Measurements from ENCODE around the gene CACNA1C.

CACNA1C gene

DNA sequence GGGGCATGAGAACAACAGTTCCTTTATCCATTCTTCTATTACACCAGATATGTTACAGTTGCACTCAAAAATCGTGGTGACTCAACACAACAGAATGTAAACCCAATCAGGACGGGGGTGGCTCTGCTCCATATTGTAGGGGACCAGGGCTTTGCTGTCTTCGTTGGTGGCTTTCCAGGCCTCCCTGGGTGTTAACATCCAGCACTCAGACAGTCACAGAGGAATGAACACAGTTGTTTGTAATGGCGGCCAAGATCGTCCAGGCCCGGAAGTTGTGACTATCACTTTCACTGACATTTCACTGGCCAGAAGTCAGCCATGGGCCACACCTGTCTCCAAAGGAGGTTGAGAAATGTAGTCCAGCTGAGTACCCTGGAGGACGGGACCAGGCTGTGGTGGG is 204.1 kb downstream of the CACNA1C start:
- Histone ChIP-seq H3K27me3 (ENCODE audit: control insufficient read depth in 1 of 2, insufficient read depth in 2 of 2, low read length in 2 of 2) (no peaks in the 10 kb centered on the region), H3K4me3 (ENCODE audit: low read depth in 1 of 2, low read length in 2 of 2) (no peak overlapping the region), H3K4me1 (ENCODE audit: control insufficient read depth in 1 of 2, insufficient read depth in 2 of 2, low read length in 2 of 2) (no peaks in the 10 kb centered on the region), H3K9ac (ENCODE audit: low read depth in 1 of 2, low read length in 2 of 2) (no peak overlapping the region), H3K9me3 (ENCODE audit: control insufficient read depth in 1 of 2, low read length in 2 of 2) (peaks cover 0 to 4% of the 10 kb centered on the region in 2 donors), H3K27ac (ENCODE audit: low read depth, low read length) (no peak overlapping the region), H3K36me3 (ENCODE audit: control insufficient read depth in 1 of 2, insufficient read depth in 2 of 2, low read length in 2 of 2) (no peaks in the 10 kb centered on the region)

DNA sequence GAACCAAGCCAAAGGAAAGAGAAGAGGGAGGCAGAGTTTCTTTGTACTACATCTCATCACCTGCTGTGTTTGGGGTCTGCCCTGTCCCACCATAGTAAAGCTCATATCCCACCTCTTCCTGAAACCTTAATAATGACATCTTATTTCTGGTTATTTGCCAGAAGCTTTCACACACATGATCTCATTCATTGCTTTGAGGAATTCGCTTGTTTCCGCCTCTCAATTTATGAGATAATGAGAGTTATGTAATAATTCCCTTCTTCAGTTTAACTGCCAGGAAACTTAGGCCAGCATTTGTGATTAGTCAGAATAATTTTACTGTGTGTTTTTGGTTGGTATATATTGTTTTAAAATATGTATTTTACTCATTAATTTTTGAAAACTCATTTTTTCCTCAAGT is 205.2 kb downstream of the CACNA1C start:
- no peak overlapping the region for H3K9ac ChIP-seq (ENCODE audit: low read depth in 1 of 2, low read length in 2 of 2)
- H3K27ac ChIP-seq (ENCODE audit: low read depth, low read length), result no peak overlapping the region
- no peak overlapping the region for H3K4me3 ChIP-seq (ENCODE audit: low read depth in 1 of 2, low read length in 2 of 2)
- H3K9me3 ChIP-seq (ENCODE audit: control insufficient read depth in 1 of 2, low read length in 2 of 2), result peaks cover 0 to 4% of the 10 kb centered on the region in 2 donors
- H3K4me1 ChIP-seq (ENCODE audit: control insufficient read depth in 1 of 2, insufficient read depth in 2 of 2, low read length in 2 of 2), result no peaks in the 10 kb centered on the region
- no peaks in the 10 kb centered on the region for H3K27me3 ChIP-seq (ENCODE audit: control insufficient read depth in 1 of 2, insufficient read depth in 2 of 2, low read length in 2 of 2)
- H3K36me3 ChIP-seq (ENCODE audit: control insufficient read depth in 1 of 2, insufficient read depth in 2 of 2, low read length in 2 of 2), result no peaks in the 10 kb centered on the region

DNA sequence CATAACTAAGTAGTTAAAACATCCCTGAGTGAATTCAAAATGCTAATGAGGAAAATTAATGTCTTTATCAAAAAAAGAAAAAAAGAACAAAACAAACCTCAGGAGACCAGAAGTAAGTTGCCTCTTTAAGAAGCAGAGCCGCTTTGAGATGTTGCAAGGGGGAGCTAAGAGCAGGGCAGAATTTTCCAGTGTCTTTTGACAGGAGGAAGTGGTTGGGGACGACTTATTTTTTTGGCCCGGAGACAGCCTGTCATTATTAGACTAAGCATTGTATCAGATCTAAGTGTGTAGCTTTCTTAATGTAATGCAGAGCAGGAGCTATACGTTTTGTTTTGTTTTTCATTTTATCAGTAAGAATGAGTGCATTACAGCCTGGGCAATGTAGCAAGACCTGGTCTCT is 206.6 kb downstream of the CACNA1C start:
- Histone ChIP-seq H3K4me1 (ENCODE audit: control insufficient read depth in 1 of 2, insufficient read depth in 2 of 2, low read length in 2 of 2) (no peaks in the 10 kb centered on the region), H3K27ac (ENCODE audit: low read depth, low read length) (no peak overlapping the region)

DNA sequence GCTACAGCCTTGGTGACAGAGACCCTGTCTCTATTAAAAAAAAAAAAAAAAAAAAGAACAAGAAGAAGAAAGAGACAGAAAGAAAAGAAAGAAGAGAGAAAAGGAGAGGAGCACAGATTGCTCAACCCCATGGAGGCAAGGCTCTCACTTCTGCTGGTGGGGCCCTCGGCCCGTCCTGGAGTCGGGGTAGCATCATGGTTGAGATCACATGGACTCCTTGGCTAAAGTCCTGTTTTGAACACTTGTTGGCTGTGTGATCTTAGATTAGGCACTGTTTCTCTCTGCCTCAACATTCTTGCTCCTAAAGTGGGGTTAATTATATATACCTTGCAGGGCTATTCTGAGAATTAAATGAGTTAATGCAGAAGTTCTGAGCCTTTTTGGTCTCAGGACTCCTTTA is 207.7 kb downstream of the CACNA1C start:
- Histone ChIP-seq H3K4me1 (ENCODE audit: control insufficient read depth in 1 of 2, insufficient read depth in 2 of 2, low read length in 2 of 2) (peaks cover 0 to 3% of the 10 kb centered on the region in 2 donors), H3K27me3 (ENCODE audit: control insufficient read depth in 1 of 2, insufficient read depth in 2 of 2, low read length in 2 of 2) (no peaks in the 10 kb centered on the region), H3K36me3 (ENCODE audit: control insufficient read depth in 1 of 2, insufficient read depth in 2 of 2, low read length in 2 of 2) (no peaks in the 10 kb centered on the region), H3K9ac (ENCODE audit: low read depth in 1 of 2, low read length in 2 of 2) (no peak overlapping the region), H3K9me3 (ENCODE audit: control insufficient read depth in 1 of 2, low read length in 2 of 2) (peaks cover 0 to 4% of the 10 kb centered on the region in 2 donors), H3K4me3 (ENCODE audit: low read depth in 1 of 2, low read length in 2 of 2) (no peak overlapping the region), H3K27ac (ENCODE audit: low read depth, low read length) (no peak overlapping the region)

More for the DNA sequence above, 206.6 kb downstream of the CACNA1C start:
- H3K9ac ChIP-seq (ENCODE audit: low read depth in 1 of 2, low read length in 2 of 2), result no peak overlapping the region
- no peaks in the 10 kb centered on the region for H3K36me3 ChIP-seq (ENCODE audit: control insufficient read depth in 1 of 2, insufficient read depth in 2 of 2, low read length in 2 of 2)
- no peak overlapping the region for H3K4me3 ChIP-seq (ENCODE audit: low read depth in 1 of 2, low read length in 2 of 2)
- H3K27me3 ChIP-seq (ENCODE audit: control insufficient read depth in 1 of 2, insufficient read depth in 2 of 2, low read length in 2 of 2), result no peaks in the 10 kb centered on the region
- H3K9me3 ChIP-seq (ENCODE audit: control insufficient read depth in 1 of 2, low read length in 2 of 2), result peaks cover 0 to 4% of the 10 kb centered on the region in 2 donors

DNA sequence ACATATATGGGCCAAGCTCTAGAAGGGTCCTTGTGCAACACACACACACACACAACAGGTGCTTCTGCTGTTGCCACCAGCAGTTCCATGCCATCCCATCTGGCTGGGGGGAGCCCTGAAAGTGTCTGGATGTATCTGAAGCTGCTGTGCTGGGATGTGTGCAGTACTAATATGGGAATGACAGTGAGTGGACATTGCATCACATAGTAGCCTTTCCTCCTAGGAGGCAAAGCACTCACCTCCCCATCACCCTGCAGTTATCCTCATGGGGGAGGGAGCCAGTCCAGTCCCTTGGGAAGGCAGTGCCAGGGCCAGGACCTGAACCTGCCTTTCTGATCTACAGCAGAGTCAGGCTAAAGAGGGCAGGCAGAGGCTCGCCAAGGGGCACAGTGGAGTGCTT is 208.9 kb downstream of the CACNA1C start:
- Histone ChIP-seq H3K4me1 (ENCODE audit: control insufficient read depth in 1 of 2, insufficient read depth in 2 of 2, low read length in 2 of 2) (peaks cover 0 to 8% of the 10 kb centered on the region in 2 donors), H3K4me3 (ENCODE audit: low read depth in 1 of 2, low read length in 2 of 2) (no peak overlapping the region), H3K36me3 (ENCODE audit: control insufficient read depth in 1 of 2, insufficient read depth in 2 of 2, low read length in 2 of 2) (no peaks in the 10 kb centered on the region), H3K9me3 (ENCODE audit: control insufficient read depth in 1 of 2, low read length in 2 of 2) (no peaks in the 10 kb centered on the region), H3K27me3 (ENCODE audit: control insufficient read depth in 1 of 2, insufficient read depth in 2 of 2, low read length in 2 of 2) (no peaks in the 10 kb centered on the region), H3K27ac (ENCODE audit: low read depth, low read length) (no peak overlapping the region), H3K9ac (ENCODE audit: low read depth in 1 of 2, low read length in 2 of 2) (no peak overlapping the region)

DNA sequence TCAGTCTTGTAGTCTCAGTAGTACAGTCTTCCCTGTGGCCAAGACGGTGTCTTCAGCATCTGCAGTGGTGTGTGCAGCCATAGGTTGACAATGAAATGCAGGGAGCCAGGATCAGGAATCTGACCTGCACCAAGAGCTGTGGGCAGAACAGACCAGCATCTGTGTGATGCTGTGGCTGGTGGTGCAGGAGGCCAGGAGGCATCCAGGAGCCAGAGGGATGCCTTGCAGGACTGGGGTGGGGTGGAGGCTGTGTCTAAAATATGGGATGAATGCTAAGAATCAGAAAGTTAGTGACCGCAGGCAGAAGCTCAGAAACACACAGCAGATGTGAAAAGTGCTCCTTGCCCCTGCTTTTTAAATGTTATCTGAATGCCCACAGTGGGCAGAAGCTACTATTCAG is 209.7 kb downstream of the CACNA1C start:
- Histone ChIP-seq H3K9ac (ENCODE audit: low read depth in 1 of 2, low read length in 2 of 2) (no peak overlapping the region), H3K4me1 (ENCODE audit: control insufficient read depth in 1 of 2, insufficient read depth in 2 of 2, low read length in 2 of 2) (peaks cover 3 to 15% of the 10 kb centered on the region in 2 donors), H3K4me3 (ENCODE audit: low read depth in 1 of 2, low read length in 2 of 2) (no peak overlapping the region), H3K27ac (ENCODE audit: low read depth, low read length) (no peak overlapping the region), H3K36me3 (ENCODE audit: control insufficient read depth in 1 of 2, insufficient read depth in 2 of 2, low read length in 2 of 2) (no peaks in the 10 kb centered on the region), H3K27me3 (ENCODE audit: control insufficient read depth in 1 of 2, insufficient read depth in 2 of 2, low read length in 2 of 2) (no peaks in the 10 kb centered on the region), H3K9me3 (ENCODE audit: control insufficient read depth in 1 of 2, low read length in 2 of 2) (no peaks in the 10 kb centered on the region)

DNA sequence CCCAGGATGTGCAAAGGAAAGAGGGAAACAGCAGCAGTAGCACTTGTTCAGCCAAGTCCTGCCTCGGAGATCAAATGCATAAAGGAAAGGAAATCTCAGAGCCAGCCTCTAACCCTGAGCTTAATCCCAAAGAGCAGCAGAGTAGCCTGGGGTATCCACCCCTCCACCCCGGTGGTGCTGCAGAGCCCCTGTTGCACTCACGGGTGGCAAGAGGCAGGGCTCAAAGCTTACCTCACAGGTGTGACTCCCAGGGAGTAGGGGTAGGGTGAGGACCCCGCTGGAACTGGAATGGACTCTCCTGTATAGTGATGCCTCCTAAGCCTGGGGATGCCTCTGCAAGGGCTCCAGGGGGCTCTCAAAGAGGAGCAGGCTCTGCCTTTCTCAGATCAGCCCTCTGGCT is 211.1 kb downstream of the CACNA1C start:
- Histone ChIP-seq H3K9me3 (ENCODE audit: control insufficient read depth in 1 of 2, low read length in 2 of 2) (no peaks in the 10 kb centered on the region), H3K36me3 (ENCODE audit: control insufficient read depth in 1 of 2, insufficient read depth in 2 of 2, low read length in 2 of 2) (no peaks in the 10 kb centered on the region), H3K4me3 (ENCODE audit: low read depth in 1 of 2, low read length in 2 of 2) (no peak overlapping the region), H3K9ac (ENCODE audit: low read depth in 1 of 2, low read length in 2 of 2) (no peak overlapping the region), H3K27me3 (ENCODE audit: control insufficient read depth in 1 of 2, insufficient read depth in 2 of 2, low read length in 2 of 2) (no peaks in the 10 kb centered on the region), H3K27ac (ENCODE audit: low read depth, low read length) (no peak overlapping the region), H3K4me1 (ENCODE audit: control insufficient read depth in 1 of 2, insufficient read depth in 2 of 2, low read length in 2 of 2) (peaks cover 7 to 18% of the 10 kb centered on the region in 2 donors)

DNA sequence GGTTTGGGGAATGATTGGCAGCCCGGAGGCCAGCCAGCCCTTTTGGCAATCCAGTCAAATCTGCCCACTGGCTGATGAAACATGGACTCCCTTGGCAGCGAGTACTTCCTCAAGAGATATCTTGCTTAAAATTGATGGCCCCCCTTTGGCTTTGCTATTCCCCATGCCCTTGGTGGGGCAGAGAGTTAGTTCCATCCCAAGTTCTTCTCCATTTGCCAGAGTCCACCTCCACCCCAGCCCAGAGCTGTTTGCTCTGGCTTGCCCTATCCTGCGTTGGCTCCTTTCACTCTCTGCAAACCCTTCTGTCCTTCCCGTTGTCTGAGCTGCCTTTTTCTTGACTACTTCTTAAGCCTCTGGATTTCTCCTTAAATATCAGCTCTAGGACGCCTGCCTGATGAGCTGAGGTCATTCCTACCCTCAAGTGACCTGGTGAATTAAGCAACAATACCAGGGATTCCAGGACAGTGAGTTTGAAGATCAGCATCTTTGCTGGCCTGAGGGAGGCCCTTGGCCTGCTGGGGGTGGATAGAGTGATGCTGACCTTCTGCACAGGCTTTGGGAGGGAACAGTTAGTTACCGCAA is 212.0 kb downstream of the CACNA1C start:
- Histone ChIP-seq H3K9ac (ENCODE audit: low read depth in 1 of 2, low read length in 2 of 2) (no peak overlapping the region), H3K27me3 (ENCODE audit: control insufficient read depth in 1 of 2, insufficient read depth in 2 of 2, low read length in 2 of 2) (no peaks in the 10 kb centered on the region), H3K27ac (ENCODE audit: low read depth, low read length) (no peak overlapping the region), H3K4me3 (ENCODE audit: low read depth in 1 of 2, low read length in 2 of 2) (no peak overlapping the region), H3K4me1 (ENCODE audit: control insufficient read depth in 1 of 2, insufficient read depth in 2 of 2, low read length in 2 of 2) (peaks cover 7 to 18% of the 10 kb centered on the region in 2 donors), H3K36me3 (ENCODE audit: control insufficient read depth in 1 of 2, insufficient read depth in 2 of 2, low read length in 2 of 2) (no peaks in the 10 kb centered on the region), H3K9me3 (ENCODE audit: control insufficient read depth in 1 of 2, low read length in 2 of 2) (no peaks in the 10 kb centered on the region)

DNA sequence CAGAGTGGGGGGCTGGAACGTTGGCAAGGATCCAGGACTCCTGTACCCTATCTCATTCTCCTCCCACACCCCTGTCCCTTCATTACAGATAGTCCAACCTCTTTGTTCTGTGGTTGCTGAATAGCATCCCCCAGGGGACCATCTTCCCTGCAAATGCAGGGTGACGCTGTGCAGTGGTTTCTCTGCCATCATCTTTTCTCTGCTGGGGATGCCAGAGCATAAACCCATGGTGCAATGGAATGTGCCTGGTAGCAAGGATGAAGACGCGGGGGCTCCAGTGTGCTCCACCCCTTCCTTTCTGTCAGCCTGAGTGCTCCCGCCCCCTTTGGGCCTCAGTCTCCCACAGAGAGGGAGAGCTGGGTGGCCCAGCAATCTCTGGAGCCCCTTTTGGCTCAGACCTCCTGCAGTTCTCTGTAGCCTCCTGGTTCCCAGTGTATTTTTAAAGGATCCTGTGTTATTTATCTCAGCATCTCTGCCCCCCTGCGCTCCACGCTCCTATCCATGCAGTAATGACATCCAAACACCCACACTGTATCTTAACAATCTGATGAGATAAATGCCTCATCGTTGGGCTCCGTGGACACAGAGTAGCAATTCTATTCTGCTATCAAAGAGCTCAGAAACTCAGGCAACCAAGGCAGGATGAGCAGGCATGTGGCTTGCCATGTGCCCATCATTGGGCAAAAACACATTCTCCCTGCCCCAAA is 212.8 kb downstream of the CACNA1C start:
- H3K9ac ChIP-seq (ENCODE audit: low read depth in 1 of 2, low read length in 2 of 2), result no peak overlapping the region
- peaks cover 7 to 18% of the 10 kb centered on the region in 2 donors for H3K4me1 ChIP-seq (ENCODE audit: control insufficient read depth in 1 of 2, insufficient read depth in 2 of 2, low read length in 2 of 2)
- no peaks in the 10 kb centered on the region for H3K9me3 ChIP-seq (ENCODE audit: control insufficient read depth in 1 of 2, low read length in 2 of 2)
- H3K27me3 ChIP-seq (ENCODE audit: control insufficient read depth in 1 of 2, insufficient read depth in 2 of 2, low read length in 2 of 2), result no peaks in the 10 kb centered on the region
- H3K4me3 ChIP-seq (ENCODE audit: low read depth in 1 of 2, low read length in 2 of 2), result no peak overlapping the region
- no peaks in the 10 kb centered on the region for H3K36me3 ChIP-seq (ENCODE audit: control insufficient read depth in 1 of 2, insufficient read depth in 2 of 2, low read length in 2 of 2)
- no peak overlapping the region for H3K27ac ChIP-seq (ENCODE audit: low read depth, low read length)

DNA sequence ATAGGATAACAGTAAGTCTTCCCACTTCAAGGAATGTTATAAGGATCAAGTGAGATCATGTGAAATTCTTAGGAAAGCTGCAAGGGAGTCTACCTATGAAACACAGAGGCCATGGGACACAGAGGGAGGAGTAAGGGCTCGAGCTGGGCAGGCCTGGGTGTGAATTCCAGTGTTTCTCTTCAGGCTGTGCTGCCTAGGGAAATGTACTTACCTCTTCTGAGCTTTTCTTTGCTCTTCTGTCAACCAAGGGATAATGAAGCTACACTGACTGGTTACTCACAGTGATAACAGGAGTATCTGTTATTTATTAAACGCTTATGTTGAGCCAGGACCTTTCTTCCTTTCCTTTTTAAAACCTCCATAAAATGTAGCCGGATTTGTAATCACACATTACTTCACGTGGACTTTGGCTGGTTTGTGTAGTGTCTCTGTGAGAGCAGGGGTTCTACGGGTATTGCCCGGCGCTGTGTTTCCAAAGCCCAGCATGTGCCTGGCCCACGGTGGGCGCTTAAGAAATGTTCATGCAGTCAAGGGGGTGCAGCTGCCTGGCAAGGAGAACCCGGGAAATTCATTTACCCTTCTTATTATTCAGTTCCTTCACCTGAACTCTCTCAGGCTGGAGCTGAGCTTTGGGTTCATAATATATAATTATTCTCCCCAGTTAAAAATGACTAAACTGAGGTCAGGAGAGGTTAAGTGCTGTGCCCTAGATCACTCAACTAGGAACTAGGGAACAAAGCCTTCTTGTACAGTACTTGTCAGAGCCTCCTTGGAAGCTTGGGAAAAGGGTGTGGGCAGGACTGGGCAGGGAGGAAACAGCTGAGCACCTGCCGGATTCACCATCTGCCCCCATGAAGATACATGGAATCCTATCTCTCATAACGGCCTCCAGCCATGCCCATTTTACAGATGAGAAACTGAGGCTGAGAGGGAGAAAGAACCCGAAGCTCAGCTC is 214.2 kb downstream of the CACNA1C start:
- Histone ChIP-seq H3K27me3 (ENCODE audit: control insufficient read depth in 1 of 2, insufficient read depth in 2 of 2, low read length in 2 of 2) (no peaks in the 10 kb centered on the region), H3K4me1 (ENCODE audit: control insufficient read depth in 1 of 2, insufficient read depth in 2 of 2, low read length in 2 of 2) (peaks cover 7 to 18% of the 10 kb centered on the region in 2 donors), H3K9ac (ENCODE audit: low read depth in 1 of 2, low read length in 2 of 2) (peak overlapping the region in 1 of 2 donors; percentile 5), H3K27ac (ENCODE audit: low read depth, low read length) (no peak overlapping the region), H3K4me3 (ENCODE audit: low read depth in 1 of 2, low read length in 2 of 2) (no peak overlapping the region), H3K36me3 (ENCODE audit: control insufficient read depth in 1 of 2, insufficient read depth in 2 of 2, low read length in 2 of 2) (no peaks in the 10 kb centered on the region), H3K9me3 (ENCODE audit: control insufficient read depth in 1 of 2, low read length in 2 of 2) (no peaks in the 10 kb centered on the region)
